ENCODE results near the gene TMEM171. TPM values are rescaled to one million over a fixed set of nuclear protein-coding genes. Genes with fewer than 3 reads are reported as not detected.

The TMEM171 gene
- total RNA-seq, 1 experiment from 2014 or later: 1.7 TPM

- peaks cover 4% of the 10 kb centered on the region; the same call in 1 of the 2 replicates for H3K9me3 Mint-ChIP-seq
- TF ChIP-seq ZBTB43 (CRISPR knock-in tag; IDR thresholded peaks at IDR 0.05): no peak
- TF ChIP-seq ZNF138 (CRISPR knock-in tag; conservative IDR thresholded peaks at IDR 0.05): no peak
- no peak for TF ChIP-seq ELF4 (CRISPR knock-in tag; IDR thresholded peaks at IDR 0.05; ENCODE audit: low read depth)
- TF ChIP-seq MLX (CRISPR knock-in tag; IDR thresholded peaks at IDR 0.05): no peak
- no peak for TF ChIP-seq ATF1 (CRISPR knock-in tag; IDR thresholded peaks at IDR 0.05)
- no peak for TF ChIP-seq CTCF (IDR thresholded peaks at IDR 0.05)
- no peak for TF ChIP-seq GABPB1 (CRISPR knock-in tag; IDR thresholded peaks at IDR 0.05)
- no peak for TF ChIP-seq ZNF121 (CRISPR knock-in tag; IDR thresholded peaks at IDR 0.05)
- TF ChIP-seq SMAD3 (CRISPR knock-in tag; IDR thresholded peaks at IDR 0.05; ENCODE audit: borderline replicate concordance): no peak
- TF ChIP-seq TEAD4 (CRISPR knock-in tag; IDR thresholded peaks at IDR 0.05): no peak
- TF ChIP-seq ZNF671 (CRISPR knock-in tag; IDR thresholded peaks at IDR 0.05): no peak
- TF ChIP-seq FOXP1 (CRISPR knock-in tag; IDR thresholded peaks at IDR 0.05; ENCODE audit: borderline replicate concordance): no peak
- no peak overlapping the region for H3K4me3 Mint-ChIP-seq
- no peak overlapping the region for H3K27ac Mint-ChIP-seq
- no peak for ATAC-seq
- DNase-seq (ENCODE audit: low spot score): no peak
- H3K4me1 Mint-ChIP-seq: peaks cover 42% of the 10 kb centered on the region
- CTCF ChIA-PET: interaction anchor here (1.0 to 2.3 kb wide), 5 partner anchors 8 to 89 kb away, joined by 3 to 6 read pairs (median 5); no protein-coding TSS in a partner anchor
- H3K36me3 Mint-ChIP-seq: peaks cover 4% of the 10 kb centered on the region; the same call in 1 of the 2 replicates
- peaks cover 22% of the 10 kb centered on the region for H3K27me3 Mint-ChIP-seq (ENCODE audit: low read depth)
- POLR2A ChIA-PET: no interaction called here
Measured at GRCh38 chr5:73126957-73127356, 6.6 kb downstream of the TMEM171 start.

- H3K27ac Mint-ChIP-seq: no peak overlapping the region
- peaks cover 4% of the 10 kb centered on the region; the same call in 1 of the 2 replicates for H3K36me3 Mint-ChIP-seq
- ChIA-PET POLR2A (no interaction called here), CTCF (no interaction called here)
- no peak overlapping the region for H3K4me3 Mint-ChIP-seq
- DNase-seq (ENCODE audit: low spot score) (no peak), ATAC-seq (no peak)
- H3K27me3 Mint-ChIP-seq (ENCODE audit: low read depth): peaks cover 2% of the 10 kb centered on the region; the same call in 1 of the 2 replicates
- TF ChIP-seq NFYB (CRISPR knock-in tag; conservative IDR thresholded peaks at IDR 0.05; ENCODE audit: low read depth) (peak; percentile 34; the same call in 1 of the 2 replicates), ZMAT4 (CRISPR knock-in tag; IDR thresholded peaks at IDR 0.05) (no peak), KAT7 (CRISPR knock-in tag; IDR thresholded peaks at IDR 0.05; ENCODE audit: borderline replicate concordance) (no peak), MLX (CRISPR knock-in tag; IDR thresholded peaks at IDR 0.05) (no peak), IRF2 (CRISPR knock-in tag; IDR thresholded peaks at IDR 0.05; ENCODE audit: borderline replicate concordance, low read depth) (no peak), RELA (CRISPR knock-in tag; IDR thresholded peaks at IDR 0.05; ENCODE audit: borderline replicate concordance) (no peak), CTCF (IDR thresholded peaks at IDR 0.05) (no peak)
- H3K9me3 Mint-ChIP-seq: peaks cover 4% of the 10 kb centered on the region; the same call in 1 of the 2 replicates
- H3K4me1 Mint-ChIP-seq: peaks cover 29% of the 10 kb centered on the region
Measured at GRCh38 chr5:73129143-73129542, 8.8 kb downstream of the TMEM171 start.

Data from WTC11 (cell line).